Naive thymus-derived CD4-positive, alpha-beta T cell (primary cell): ENCODE data around the gene EPS8L1. TPM values are rescaled to one million over a fixed set of nuclear protein-coding genes. Genes with fewer than 3 reads are reported as not detected.

Experiments used
- ATAC-seq: fragments of 150-1000 bp; cut with Tn5 transposase; 2 replicates; pipeline ENCODE4 v1.10.0; 2021; ENCODE audit warnings: mild to moderate bottlenecking, moderate library complexity
- CTCF ChIA-PET: fragments of 350-600 bp; sonication (Branson Sonifier 250); formaldehyde crosslinking; loops from one replicate; lab custom pipeline; 2021; ENCODE audit warnings: antibody characterized with exemption; lab: Charles Lee
- POLR2A ChIA-PET: fragments of 350-600 bp; sonication (Branson Sonifier 250); formaldehyde crosslinking; loops from one replicate; lab custom pipeline; 2021; ENCODE audit warnings: antibody characterized with exemption, inconsistent platforms; lab: Charles Lee
- DNase-seq, 9 donors: peaks; one replicate each; pipeline versions ENCODE4 v3.0.0 to v3.0.0-alpha.2; 2020 to 2022; ENCODE audit warnings: mixed read lengths in 1 of 9
- H3K27ac ChIP-seq: one replicate; pipeline ENCODE4 v1.7.0; 2013; ENCODE audit warnings: mild to moderate bottlenecking, low read depth, low read length, moderate library complexity
- H3K27me3 ChIP-seq, 2 donors: one replicate each; pipeline ENCODE4 v1.7.0; 2013; ENCODE audit warnings: low read length in 2 of 2, mild to moderate bottlenecking in 2 of 2, moderate library complexity in 2 of 2; ENCODE audit not compliant: control insufficient read depth in 2 of 2, insufficient read depth in 2 of 2
- H3K36me3 ChIP-seq, 3 experiments: 1 replicate in 2 of 3; 2 replicates in 1 of 3; pipeline ENCODE4 v1.7.0; 2013; ENCODE audit warnings: low read length in 3 of 3, mild to moderate bottlenecking in 3 of 3, moderate library complexity in 1 of 3; ENCODE audit not compliant: insufficient read depth in 3 of 3, control insufficient read depth in 2 of 3
- H3K4me1 ChIP-seq, 2 donors: one replicate each; pipeline ENCODE4 v1.7.0; 2013; ENCODE audit warnings: low read length in 2 of 2, mild to moderate bottlenecking in 2 of 2, moderate library complexity in 1 of 2; ENCODE audit not compliant: control insufficient read depth in 2 of 2, insufficient read depth in 2 of 2
- H3K4me3 ChIP-seq: 2 replicates; pipeline ENCODE4 v1.7.0; 2013; ENCODE audit warnings: mild to moderate bottlenecking, low read length
- H3K9me3 ChIP-seq, 3 experiments: 1 replicate in 2 of 3; 2 replicates in 1 of 3; pipeline ENCODE4 v1.7.0; 2013; ENCODE audit warnings: low read length in 3 of 3; ENCODE audit not compliant: control insufficient read depth in 2 of 3
- H3K27ac Mint-ChIP-seq, 9 donors: one replicate each; pipeline ENCODE4 v1.8.0; 2020 to 2022; ENCODE audit warnings: mixed read lengths in 9 of 9, mild to moderate bottlenecking in 8 of 9, moderate library complexity in 5 of 9, inconsistent platforms in 2 of 9
- H3K27me3 Mint-ChIP-seq, 5 donors: one replicate each; pipeline ENCODE4 v1.8.0; 2021 to 2022; ENCODE audit warnings: mixed read lengths in 5 of 5, mild to moderate bottlenecking in 1 of 5
- H3K36me3 Mint-ChIP-seq, 5 donors: one replicate each; pipeline ENCODE4 v1.8.0; 2020 to 2022; ENCODE audit warnings: mixed read lengths in 5 of 5, mild to moderate bottlenecking in 3 of 5, inconsistent platforms in 1 of 5
- H3K4me1 Mint-ChIP-seq, 7 donors: one replicate each; pipeline ENCODE4 v1.8.0; 2020 to 2022; ENCODE audit warnings: mixed read lengths in 7 of 7, mild to moderate bottlenecking in 3 of 7, inconsistent platforms in 1 of 7
- H3K4me3 Mint-ChIP-seq, 10 donors: one replicate each; pipeline ENCODE4 v1.8.0; 2020 to 2022; ENCODE audit warnings: mild to moderate bottlenecking in 10 of 10, mixed read lengths in 10 of 10, moderate library complexity in 6 of 10, inconsistent platforms in 2 of 10
- H3K9me3 Mint-ChIP-seq, 11 donors: one replicate each; pipeline ENCODE4 v1.8.0; 2020 to 2022; ENCODE audit warnings: mixed read lengths in 11 of 11, mild to moderate bottlenecking in 4 of 11, inconsistent platforms in 1 of 11, moderate library complexity in 1 of 11
- intact Hi-C, 2 donors: fragments of 100-400 bp; cut with micrococcal nuclease; formaldehyde crosslinking; loops; one replicate each; pipeline ENCODE4 v1.15.1; 2023
- microRNA-seq: library from miRNA; unstranded; fragments of <30 nt; microRNA quantifications from one replicate; pipeline ENCODE4 v1.2.0, GENCODE V29; 2022; ENCODE audit warnings: borderline microRNAs expressed
- polyA plus RNA-seq, 2 donors: library from polyadenylated mRNA; unstranded; fragments of 300-500 nt; fragmentation: Illumina TruSeq; gene quantifications; one replicate each; pipeline ENCODE4 v1.2.3, GENCODE V29; 2021
- total RNA-seq, 6 experiments: library from RNA in 5 of 6; stranded (reverse) in 5 of 6; gene quantifications; 1 replicate in 5 of 6; 2 replicates in 1 of 6; pipeline ENCODE4 v1.2.3 and lab custom pipeline; 2021 to 2026

Gene EPS8L1
- total and polyA plus RNA-seq, 7 experiments from 2014 or later = 0.09 to 6.8 (median 2.0) TPM; not detected in 1

GRCh38 chr19:55133639-55134444, 58.2 kb downstream of the EPS8L1 start:
- DNase-seq (no peak), ATAC-seq (no peak)
- H3K36me3 Mint-ChIP-seq = no peaks in the 10 kb centered on the region
- CTCF ChIA-PET = interaction anchor here (0.6 kb wide), 1 partner anchor 438 kb away, joined by 3 read pairs; no protein-coding TSS in a partner anchor
- Histone ChIP-seq H3K4me3 (no peak overlapping the region), H3K27me3 (peaks cover 0 to 3% of the 10 kb centered on the region in 2 donors), H3K27ac (no peak overlapping the region), H3K9me3 (no peaks in the 10 kb centered on the region), H3K36me3 (no peaks in the 10 kb centered on the region), H3K4me1 (no peaks in the 10 kb centered on the region)
- POLR2A ChIA-PET = no interaction called here
- H3K4me3 Mint-ChIP-seq = no peak overlapping the region
- intact Hi-C loops = loop anchor here (5.0 to 10.0 kb wide), 2 partner anchors 252 to 479 kb away; no protein-coding TSS in a partner anchor
- no peaks in the 10 kb centered on the region for H3K4me1 Mint-ChIP-seq
- H3K9me3 Mint-ChIP-seq = peaks cover 0 to 2% (median 0%) of the 10 kb centered on the region in 11 donors
- H3K27ac Mint-ChIP-seq = no peak overlapping the region
- H3K27me3 Mint-ChIP-seq = peaks cover 26 to 41% (median 39%) of the 10 kb centered on the region in 5 donors

- Histone ChIP-seq H3K27me3 (peaks cover 0 to 3% of the 10 kb centered on the region in 2 donors), H3K36me3 (no peaks in the 10 kb centered on the region), H3K9me3 (no peaks in the 10 kb centered on the region), H3K27ac (no peak overlapping the region), H3K4me1 (no peaks in the 10 kb centered on the region), H3K4me3 (no peak overlapping the region)
- Mint-ChIP-seq H3K4me3 (no peak overlapping the region), H3K27ac (no peak overlapping the region), H3K4me1 (no peaks in the 10 kb centered on the region), H3K9me3 (peaks cover 0 to 2% (median 0%) of the 10 kb centered on the region in 11 donors), H3K36me3 (no peaks in the 10 kb centered on the region), H3K27me3 (peaks cover 22 to 40% (median 35%) of the 10 kb centered on the region in 5 donors)
- ATAC-seq (no peak), DNase-seq (no peak)
- intact Hi-C loops = loop anchor here (5.0 to 10.0 kb wide), 2 partner anchors 252 to 480 kb away; no protein-coding TSS in a partner anchor
- ChIA-PET CTCF (no interaction called here), POLR2A (interaction anchor here (0.7 kb wide), 1 partner anchor 492 kb away, joined by 4 read pairs; no protein-coding TSS in a partner anchor)
Observed at GRCh38 chr19:55134736-55135135, 59.1 kb downstream of the EPS8L1 start.

GRCh38 chr19:55136399-55137102, 60.9 kb downstream of the EPS8L1 start:
- Mint-ChIP-seq H3K9me3 (no peaks in the 10 kb centered on the region), H3K4me3 (no peak overlapping the region), H3K27me3 (peaks cover 17 to 45% (median 32%) of the 10 kb centered on the region in 5 donors), H3K36me3 (no peaks in the 10 kb centered on the region), H3K27ac (no peak overlapping the region), H3K4me1 (peaks cover 0 to 4% (median 3%) of the 10 kb centered on the region in 7 donors)
- DNase-seq (no peak), ATAC-seq (no peak)
- Histone ChIP-seq H3K36me3 (no peaks in the 10 kb centered on the region), H3K27ac (no peak overlapping the region), H3K4me3 (no peak overlapping the region), H3K27me3 (peaks cover under 1 to 9% of the 10 kb centered on the region in 2 donors), H3K9me3 (no peaks in the 10 kb centered on the region), H3K4me1 (no peaks in the 10 kb centered on the region)
- POLR2A ChIA-PET = no interaction called here
- CTCF ChIA-PET = no interaction called here
- intact Hi-C loops = loop anchor here in 1 of 2 donors (10.0 kb wide), 1 partner anchor 482 kb away; no protein-coding TSS in a partner anchor

Small RNAs within 50 kb of the gene (microRNA-seq; reads per million reads assigned to microRNA genes)
- not detected for gene MIR7975

Other genes starting within 250 kb of the EPS8L1 start
- gene KIR2DS4, start 243.2 kb upstream of the EPS8L1 start, total RNA-seq = 1 to 10 TPM in 2 of 5 experiments, not detected in 3; 1.3 to 3.5 TPM
- under 1 TPM in 1 of 2 donors, not detected in 1; 0.24 TPM for gene KIR2DS4, start 243.2 kb upstream of the EPS8L1 start, polyA plus RNA-seq
- gene KIR3DL2, start 225.4 kb upstream of the EPS8L1 start, total RNA-seq = 1 to 10 TPM in 2 of 5 experiments, under 1 TPM in 1, not detected in 2; 0.94 to 6.1 (median 1.3) TPM
- 1 to 10 TPM in 1 of 2 donors, under 1 TPM in 1; 0.40 to 1.5 TPM for gene KIR3DL2, start 225.4 kb upstream of the EPS8L1 start, polyA plus RNA-seq
- gene FCAR, start 201.6 kb upstream of the EPS8L1 start, total RNA-seq = 100 to 1,000 TPM in 1 of 5 experiments, 1 to 10 TPM in 1, not detected in 3; 8.5 to 110 TPM
- gene FCAR, start 201.6 kb upstream of the EPS8L1 start, polyA plus RNA-seq = not detected
- 10 to 100 TPM in 1 of 5 experiments, 1 to 10 TPM in 1, under 1 TPM in 2, not detected in 1; 0.65 to 22.1 (median 1.6) TPM for gene NCR1, start 169.7 kb upstream of the EPS8L1 start, total RNA-seq
- not detected for gene NCR1, start 169.7 kb upstream of the EPS8L1 start, polyA plus RNA-seq
- gene NLRP7, start 128.3 kb upstream of the EPS8L1 start, total RNA-seq = not detected
- not detected for gene NLRP7, start 128.3 kb upstream of the EPS8L1 start, polyA plus RNA-seq
- gene NLRP2, start 109.5 kb upstream of the EPS8L1 start, total RNA-seq = 10 to 100 TPM in 1 of 5 experiments, 1 to 10 TPM in 4; 3.7 to 18.6 (median 6.4) TPM
- 1 to 10 TPM; 2.2 to 5.5 TPM for gene NLRP2, start 109.5 kb upstream of the EPS8L1 start, polyA plus RNA-seq
- 1 to 10 TPM in 1 of 5 experiments, under 1 TPM in 4; 0.27 to 1.2 (median 0.51) TPM for gene GP6, start 37.6 kb upstream of the EPS8L1 start, total RNA-seq
- gene GP6, start 37.6 kb upstream of the EPS8L1 start, polyA plus RNA-seq = under 1 TPM; 0.14 to 0.33 TPM
- gene RDH13, start 12.7 kb upstream of the EPS8L1 start, total RNA-seq = 10 to 100 TPM; 14.5 to 24.8 (median 19.0) TPM
- gene RDH13, start 12.7 kb upstream of the EPS8L1 start, polyA plus RNA-seq = 10 to 100 TPM in 1 of 2 donors, 1 to 10 TPM in 1; 9.4 to 24.8 TPM
- gene PPP1R12C, start 41.8 kb downstream of the EPS8L1 start, total RNA-seq = 100 to 1,000 TPM; 107 to 180 (median 144) TPM
- 1 to 10 TPM; 3.8 to 6.6 TPM for gene PPP1R12C, start 41.8 kb downstream of the EPS8L1 start, polyA plus RNA-seq
- gene TNNT1, start 73.3 kb downstream of the EPS8L1 start, total RNA-seq = 1 to 10 TPM in 2 of 5 experiments, under 1 TPM in 1, not detected in 2; 0.63 to 5.6 (median 1.4) TPM
- not detected for gene TNNT1, start 73.3 kb downstream of the EPS8L1 start, polyA plus RNA-seq
- not detected for gene TNNI3, start 81.9 kb downstream of the EPS8L1 start, total RNA-seq
- gene TNNI3, start 81.9 kb downstream of the EPS8L1 start, polyA plus RNA-seq = not detected
- not detected for gene DNAAF3, start 90.7 kb downstream of the EPS8L1 start, total RNA-seq
- not detected for gene DNAAF3, start 90.7 kb downstream of the EPS8L1 start, polyA plus RNA-seq
- gene SYT5, start 104.4 kb downstream of the EPS8L1 start, total RNA-seq = 1 to 10 TPM in 2 of 5 experiments, not detected in 3; 1.7 to 2.6 TPM
- not detected for gene SYT5, start 104.4 kb downstream of the EPS8L1 start, polyA plus RNA-seq
- gene PTPRH, start 133.6 kb downstream of the EPS8L1 start, total RNA-seq = under 1 TPM in 1 of 5 experiments, not detected in 4; 0.56 TPM
- gene PTPRH, start 133.6 kb downstream of the EPS8L1 start, polyA plus RNA-seq = not detected
- gene TMEM86B, start 152.9 kb downstream of the EPS8L1 start, total RNA-seq = 10 to 100 TPM; 10.4 to 24.1 (median 10.7) TPM
- 1 to 10 TPM; 1.2 to 3.3 TPM for gene TMEM86B, start 152.9 kb downstream of the EPS8L1 start, polyA plus RNA-seq
- 100 to 1,000 TPM; 151 to 223 (median 168) TPM for gene PPP6R1, start 183.1 kb downstream of the EPS8L1 start, total RNA-seq
- 100 to 1,000 TPM in 1 of 2 donors, 10 to 100 TPM in 1; 39.3 to 103 TPM for gene PPP6R1, start 183.1 kb downstream of the EPS8L1 start, polyA plus RNA-seq
- gene HSPBP1, start 204.2 kb downstream of the EPS8L1 start, total RNA-seq = 10 to 100 TPM; 15.0 to 30.0 (median 16.0) TPM
- 10 to 100 TPM; 35.4 to 44.7 TPM for gene HSPBP1, start 204.2 kb downstream of the EPS8L1 start, polyA plus RNA-seq
- gene BRSK1, start 208.1 kb downstream of the EPS8L1 start, total RNA-seq = 1 to 10 TPM in 3 of 5 experiments, under 1 TPM in 2; 0.41 to 6.3 (median 3.4) TPM
- gene BRSK1, start 208.1 kb downstream of the EPS8L1 start, polyA plus RNA-seq = not detected
- gene TMEM150B, start 249.5 kb downstream of the EPS8L1 start, total RNA-seq = 10 to 100 TPM in 1 of 5 experiments, under 1 TPM in 3, not detected in 1; 0.44 to 10.3 (median 0.71) TPM
- gene TMEM150B, start 249.5 kb downstream of the EPS8L1 start, polyA plus RNA-seq = not detected